ENCODE measurements around the gene TNNC1. TPM values are rescaled to one million over a fixed set of nuclear protein-coding genes. Genes with fewer than 3 reads are reported as not detected.

The TNNC1 gene
- total RNA-seq, 1 experiment from 2014 or later, result 5.6 TPM

GRCh38 chr3:52484680-52485461, 31.0 kb upstream of the TNNC1 start:
- Histone ChIP-seq H4K5ac (ENCODE audit: insufficient read length, low read depth, low read length) (no peak overlapping the region), H3K27me3 (ENCODE audit: insufficient read depth, low read length) (no peaks in the 10 kb centered on the region), H3K79me2 (ENCODE audit: insufficient read depth, low read length) (no peaks in the 10 kb centered on the region), H3K4me1 (ENCODE audit: insufficient read depth, low read length) (no peaks in the 10 kb centered on the region), H4K8ac (replicated peaks; ENCODE audit: insufficient read length, low read depth, low read length) (no peak overlapping the region), H2BK5ac (ENCODE audit: insufficient read length, low read length) (no peak overlapping the region), H3K9me3 (ENCODE audit: control insufficient read depth, low read depth, low read length) (no peaks in the 10 kb centered on the region), H3K9ac (ENCODE audit: extremely low read depth, insufficient read length, low read length) (no peak overlapping the region), H2BK12ac (ENCODE audit: insufficient read length, low read depth, low read length) (no peak overlapping the region), H2AFZ (ENCODE audit: low read length) (no peak overlapping the region), H3K23ac (ENCODE audit: insufficient read length, low read depth, low read length) (no peak overlapping the region), H2AK5ac (ENCODE audit: insufficient read length, low read length) (no peak overlapping the region), H3K56ac (ENCODE audit: insufficient read length, low read depth, low read length) (no peak overlapping the region), H4K20me1 (ENCODE audit: control insufficient read depth, insufficient read depth, insufficient read length) (no peaks in the 10 kb centered on the region), H3K4ac (ENCODE audit: low read depth, low read length) (no peak overlapping the region), H3K14ac (ENCODE audit: insufficient read depth, low read length) (no peak overlapping the region), H2BK120ac (ENCODE audit: low read depth, low read length, poor library complexity, severe bottlenecking) (no peak overlapping the region), H2BK20ac (ENCODE audit: low read depth, low read length, poor library complexity, severe bottlenecking) (no peak overlapping the region), H4K91ac (ENCODE audit: insufficient read length, low read depth, low read length) (no peak overlapping the region), H3K23me2 (ENCODE audit: insufficient read length, low read depth, low read length, poor library complexity, severe bottlenecking) (no peaks in the 10 kb centered on the region), H2BK15ac (ENCODE audit: low read depth, low read length) (no peak overlapping the region), H3K4me2 (ENCODE audit: insufficient read depth, insufficient read length, low read length) (no peak overlapping the region), H3K18ac (ENCODE audit: insufficient read length, low read depth, low read length) (no peak overlapping the region), H3K79me1 (ENCODE audit: insufficient read depth, low read depth, low read length, poor library complexity, severe bottlenecking) (no peaks in the 10 kb centered on the region), H3K27ac (ENCODE audit: insufficient read length, low read depth, low read length) (no peak overlapping the region), H3T11ph (ENCODE audit: low read length) (no peak overlapping the region)
- no peak overlapping the region for H3K4me3 Mint-ChIP-seq
- H3K4me1 Mint-ChIP-seq, result no peaks in the 10 kb centered on the region; a peak in 2 of 4 replicates
- no peak for DNase-seq
- no CpG with 5 or more reads among the region's 10 CpGs for WGBS (ENCODE audit: extremely low coverage, insufficient read length, low lambda C conversion rate)
- TF ChIP-seq, protein P1, sequence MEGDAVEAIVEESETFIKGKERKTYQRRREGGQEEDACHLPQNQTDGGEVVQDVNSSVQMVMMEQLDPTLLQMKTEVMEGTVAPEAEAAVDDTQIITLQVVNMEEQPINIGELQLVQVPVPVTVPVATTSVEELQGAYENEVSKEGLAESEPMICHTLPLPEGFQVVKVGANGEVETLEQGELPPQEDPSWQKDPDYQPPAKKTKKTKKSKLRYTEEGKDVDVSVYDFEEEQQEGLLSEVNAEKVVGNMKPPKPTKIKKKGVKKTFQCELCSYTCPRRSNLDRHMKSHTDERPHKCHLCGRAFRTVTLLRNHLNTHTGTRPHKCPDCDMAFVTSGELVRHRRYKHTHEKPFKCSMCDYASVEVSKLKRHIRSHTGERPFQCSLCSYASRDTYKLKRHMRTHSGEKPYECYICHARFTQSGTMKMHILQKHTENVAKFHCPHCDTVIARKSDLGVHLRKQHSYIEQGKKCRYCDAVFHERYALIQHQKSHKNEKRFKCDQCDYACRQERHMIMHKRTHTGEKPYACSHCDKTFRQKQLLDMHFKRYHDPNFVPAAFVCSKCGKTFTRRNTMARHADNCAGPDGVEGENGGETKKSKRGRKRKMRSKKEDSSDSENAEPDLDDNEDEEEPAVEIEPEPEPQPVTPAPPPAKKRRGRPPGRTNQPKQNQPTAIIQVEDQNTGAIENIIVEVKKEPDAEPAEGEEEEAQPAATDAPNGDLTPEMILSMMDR (conservative IDR thresholded peaks at IDR 0.05), result no peak
- H3K9me3 Mint-ChIP-seq, result no peaks in the 10 kb centered on the region
- H3K36me3 Mint-ChIP-seq (ENCODE audit: insufficient read depth in 1 of 3, low read depth in 3 of 3), result peaks cover 31 to 89% (median 87%) of the 10 kb centered on the region in 3 experiments; a peak in 6 of 7 replicates
- H3K27ac Mint-ChIP-seq, result peak overlapping the region in 1 of 3 experiments; percentile 72; a peak in 2 of 7 replicates
- no peaks in the 10 kb centered on the region for H3K27me3 Mint-ChIP-seq (ENCODE audit: low read depth)
